Endothelial cell of umbilical vein (primary cell): ENCODE measurements around the gene PLA2G5. TPM values are rescaled to one million over a fixed set of nuclear protein-coding genes. Genes with fewer than 3 reads are reported as not detected.

ENCODE experiments used
- BruUV-seq: library from RNA; stranded (reverse); fragments of 400-500 nt; replicated peaks from 2 replicates; lab custom pipeline; 2021; lab: Mats Ljungman, UMichigan
- CTCF ChIA-PET: fragments of 300-600, 350-600 bp; sonication (Branson Sonifier 250); formaldehyde crosslinking; loops from one replicate; lab custom pipeline; 2021; ENCODE audit warnings: antibody characterized with exemption, inconsistent platforms; lab: Charles Lee
- POLR2A ChIA-PET: fragments of 300-600, 350-600 bp; sonication (Branson Sonifier 250); formaldehyde crosslinking; loops from one replicate; lab custom pipeline; 2021; ENCODE audit warnings: antibody characterized with exemption, inconsistent platforms; lab: Charles Lee
- DNase-seq: peaks from one replicate; pipeline ENCODE4 v3.0.0-alpha.2; 2011; ENCODE audit warnings: low read depth, low spot score
- FAIRE-seq: peaks from 2 replicates; lab custom pipeline; 2011; peaks lifted over from hg19 to GRCh38; lab: Jason Lieb, UNC
- H2AFZ ChIP-seq: 2 replicates; pipeline ENCODE4 v1.6.0; 2012; ENCODE audit warnings: low read depth, low read length, control low read depth, inconsistent platforms
- H3K27ac ChIP-seq: 2 replicates; pipeline ENCODE4 v1.5.1; 2011; ENCODE audit warnings: low read depth, mild to moderate bottlenecking, control low read depth, low read length, moderate library complexity; ENCODE audit not compliant: insufficient read depth
- H3K27me3 ChIP-seq, 2 experiments: 2 replicates each; pipeline versions ENCODE4 v1.6.0 to v1.6.1; 2011; ENCODE audit warnings: low read length in 2 of 2, mixed read lengths in 1 of 2; ENCODE audit not compliant: control insufficient read depth in 2 of 2, insufficient read depth in 2 of 2
- H3K36me3 ChIP-seq, 2 experiments: 2 replicates in 1 of 2; 3 replicates in 1 of 2; pipeline ENCODE4 v1.5.1; 2011; ENCODE audit warnings: low read length in 2 of 2, mild to moderate bottlenecking in 1 of 2, moderate library complexity in 1 of 2; ENCODE audit not compliant: control insufficient read depth in 2 of 2, insufficient read depth in 2 of 2; ENCODE audit errors: extremely low read depth in 1 of 2
- H3K4me1 ChIP-seq: 3 replicates; pipeline ENCODE4 v1.5.1; 2011; ENCODE audit warnings: mild to moderate bottlenecking, low read length; ENCODE audit not compliant: control insufficient read depth, insufficient read depth; ENCODE audit errors: extremely low read depth
- H3K4me2 ChIP-seq: 2 replicates; pipeline ENCODE4 v1.6.1; 2011; ENCODE audit warnings: low read length, control low read depth, mixed read lengths; ENCODE audit not compliant: insufficient read depth
- H3K4me3 ChIP-seq, 3 experiments: fragments of 200-600 bp in 1 of 3; sonication (generic), shearing (Covaris generic) in 1 of 3; replicated peaks in 1 of 3; 2 replicates each; pipeline ENCODE4 v1.5.1; 2011 to 2016; ENCODE audit warnings: control low read depth in 3 of 3, low read length in 3 of 3, mild to moderate bottlenecking in 2 of 3, inconsistent platforms in 1 of 3, low read depth in 1 of 3, moderate library complexity in 1 of 3; ENCODE audit not compliant: insufficient read depth in 1 of 3
- H3K79me2 ChIP-seq: 2 replicates; pipeline ENCODE4 v1.6.0; 2012; ENCODE audit warnings: low read length, inconsistent platforms; ENCODE audit not compliant: control insufficient read depth, insufficient read depth
- H3K9ac ChIP-seq: replicated peaks from 2 replicates; pipeline ENCODE3; 2011; ENCODE audit warnings: low read length, control low read depth; ENCODE audit not compliant: insufficient read depth; ENCODE audit errors: extremely low read depth
- H3K9me1 ChIP-seq: replicated peaks from 3 replicates; pipeline ENCODE4 v1.6.0; 2011; ENCODE audit warnings: mild to moderate bottlenecking, low read length; ENCODE audit not compliant: control insufficient read depth, insufficient read depth; ENCODE audit errors: extremely low read depth
- H3K9me3 ChIP-seq: replicated peaks from 2 replicates; pipeline ENCODE4 v1.5.1; 2012; ENCODE audit warnings: low read length, inconsistent platforms; ENCODE audit not compliant: control insufficient read depth, insufficient read depth
- H4K20me1 ChIP-seq: replicated peaks from 2 replicates; pipeline ENCODE3; 2011; ENCODE audit warnings: mild to moderate bottlenecking, low read length; ENCODE audit not compliant: control insufficient read depth, insufficient read depth; ENCODE audit errors: extremely low read depth
- EZH2 ChIP-seq: IDR thresholded peaks from 2 replicates; pipeline ENCODE4 v1.6.1; 2012; ENCODE audit warnings: borderline replicate concordance, low read depth, mild to moderate bottlenecking, moderate library complexity, low read length, inconsistent platforms; ENCODE audit not compliant: severe bottlenecking
- FOS ChIP-seq: IDR thresholded peaks from 2 replicates; pipeline ENCODE4 v1.6.1; 2011; ENCODE audit warnings: mild to moderate bottlenecking, low read length, moderate library complexity, borderline replicate concordance; ENCODE audit not compliant: insufficient read depth
- GATA2 ChIP-seq: IDR thresholded peaks from 2 replicates; pipeline ENCODE4 v1.7.0; 2011; ENCODE audit warnings: low read depth, mild to moderate bottlenecking, moderate library complexity, mixed read lengths, low read length; ENCODE audit not compliant: insufficient read length, insufficient read depth
- JUN ChIP-seq: IDR thresholded peaks from 2 replicates; pipeline ENCODE4 v1.6.1; 2011; ENCODE audit warnings: borderline replicate concordance, low read depth; ENCODE audit not compliant: insufficient read length, insufficient read depth
- MYC ChIP-seq: IDR thresholded peaks from one replicate; pipeline ENCODE4 v1.6.1; 2011; ENCODE audit warnings: mild to moderate bottlenecking, low read depth, low read length
- POLR2A ChIP-seq: IDR thresholded peaks from 2 replicates; pipeline ENCODE4 v1.6.1; 2012; ENCODE audit warnings: low read depth, mild to moderate bottlenecking, control low read depth, low read length
- POLR2AphosphoS5 ChIP-seq: IDR thresholded peaks from 2 replicates; pipeline ENCODE4 v1.6.1; 2012; ENCODE audit warnings: low read depth, mild to moderate bottlenecking, control low read depth, low read length, moderate library complexity; ENCODE audit not compliant: insufficient read depth
- dilution Hi-C: fragments of 300-500 bp; cut with MboI; formaldehyde crosslinking; loops from one replicate; pipeline ENCODE4 v1.15.0; 2019; ENCODE audit warnings: low sequenced_read_pairs; ENCODE audit not compliant: extremely low pct_ligation_motif_present
- intact Hi-C: fragments of 100-400 bp; cut with micrococcal nuclease; formaldehyde crosslinking; loops from one replicate; pipeline ENCODE4 v1.10.0; 2022
- polyA plus RNA-seq, 4 experiments: library from polyadenylated mRNA; depleted of rRNA in 3 of 4; stranded (reverse) in 3 of 4; unstranded in 1 of 4; fragments of >200 nt; gene quantifications; 2 replicates each; pipeline versions ENCODE4 v1.2.1 to v1.2.3, GENCODE V29; 2011 to 2012; ENCODE audit warnings: missing spikeins in 1 of 4
- total RNA-seq: library from RNA; stranded (reverse); gene quantifications from 2 replicates; pipeline ENCODE4 v1.2.3, GENCODE V29; 2021
- TF ChIP-seq, protein P1 (sequence below), 2 donors: IDR thresholded peaks; 1 replicate in 1 of 2; 2 replicates in 1 of 2; pipeline ENCODE4 v1.5.1; 2011; ENCODE audit warnings: low read length in 2 of 2, mild to moderate bottlenecking in 2 of 2, moderate library complexity in 2 of 2, control low read depth in 1 of 2, inconsistent platforms in 1 of 2, low read depth in 1 of 2; ENCODE audit not compliant: insufficient read depth in 1 of 2; ENCODE audit errors: extremely low read depth in 1 of 2
- TF ChIP-seq, protein P2 (sequence below): IDR thresholded peaks from 2 replicates; pipeline ENCODE4 v1.6.1; 2011; ENCODE audit not compliant: insufficient read depth, insufficient read length

The PLA2G5 gene
- total and polyA plus RNA-seq, 2 donors (not counting 3 experiments of a cell fraction or from before 2014, with no cell fraction given) = 0.06 TPM; not detected in 1

DNA sequence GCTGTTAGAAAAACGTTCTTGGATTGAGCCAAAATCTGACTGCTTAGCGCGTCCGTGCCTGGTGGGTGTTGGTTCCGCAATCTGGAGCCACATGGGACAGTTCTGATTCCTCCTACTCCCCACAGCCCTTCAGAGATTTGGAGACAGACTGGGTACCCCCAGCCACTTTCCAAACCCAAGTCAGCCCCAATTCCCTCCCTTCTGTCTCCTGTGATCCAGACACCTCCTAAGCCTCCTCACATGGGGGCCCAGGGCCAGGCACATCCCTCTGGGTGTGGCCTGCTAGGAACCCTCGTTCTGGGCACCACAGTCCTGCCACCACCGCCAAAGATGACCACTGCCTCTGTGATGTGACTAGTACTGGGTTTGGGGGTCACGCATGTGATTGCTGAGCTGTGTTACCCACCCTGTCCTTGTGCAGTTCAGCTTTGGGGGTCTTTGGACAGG, 4.8 kb downstream of the PLA2G5 start:
- H3K9me1 ChIP-seq = no peaks in the 10 kb centered on the region
- no peak overlapping the region for H3K9ac ChIP-seq
- no peak overlapping the region for H3K4me2 ChIP-seq
- H3K36me3 ChIP-seq = no peaks in the 10 kb centered on the region
- no peak for TF ChIP-seq FOS
- TF ChIP-seq, protein P1, sequence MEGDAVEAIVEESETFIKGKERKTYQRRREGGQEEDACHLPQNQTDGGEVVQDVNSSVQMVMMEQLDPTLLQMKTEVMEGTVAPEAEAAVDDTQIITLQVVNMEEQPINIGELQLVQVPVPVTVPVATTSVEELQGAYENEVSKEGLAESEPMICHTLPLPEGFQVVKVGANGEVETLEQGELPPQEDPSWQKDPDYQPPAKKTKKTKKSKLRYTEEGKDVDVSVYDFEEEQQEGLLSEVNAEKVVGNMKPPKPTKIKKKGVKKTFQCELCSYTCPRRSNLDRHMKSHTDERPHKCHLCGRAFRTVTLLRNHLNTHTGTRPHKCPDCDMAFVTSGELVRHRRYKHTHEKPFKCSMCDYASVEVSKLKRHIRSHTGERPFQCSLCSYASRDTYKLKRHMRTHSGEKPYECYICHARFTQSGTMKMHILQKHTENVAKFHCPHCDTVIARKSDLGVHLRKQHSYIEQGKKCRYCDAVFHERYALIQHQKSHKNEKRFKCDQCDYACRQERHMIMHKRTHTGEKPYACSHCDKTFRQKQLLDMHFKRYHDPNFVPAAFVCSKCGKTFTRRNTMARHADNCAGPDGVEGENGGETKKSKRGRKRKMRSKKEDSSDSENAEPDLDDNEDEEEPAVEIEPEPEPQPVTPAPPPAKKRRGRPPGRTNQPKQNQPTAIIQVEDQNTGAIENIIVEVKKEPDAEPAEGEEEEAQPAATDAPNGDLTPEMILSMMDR (IDR thresholded peaks at IDR 0.05; ENCODE audit: extremely low read depth in 1 of 2, insufficient read depth in 1 of 2, low read depth in 1 of 2, low read length in 2 of 2) = no peak
- TF ChIP-seq GATA2 = no peak
- TF ChIP-seq POLR2A = no peak
- no peak for TF ChIP-seq JUN
- no peak for TF ChIP-seq POLR2AphosphoS5
- no peak for TF ChIP-seq EZH2
- TF ChIP-seq, protein P2, sequence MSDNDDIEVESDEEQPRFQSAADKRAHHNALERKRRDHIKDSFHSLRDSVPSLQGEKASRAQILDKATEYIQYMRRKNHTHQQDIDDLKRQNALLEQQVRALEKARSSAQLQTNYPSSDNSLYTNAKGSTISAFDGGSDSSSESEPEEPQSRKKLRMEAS = no peak
- no peak for TF ChIP-seq MYC
- dilution Hi-C loops (no loop called here), intact Hi-C loops (no loop called here)
- no peaks in the 10 kb centered on the region for H3K4me1 ChIP-seq
- no peaks in the 10 kb centered on the region for H3K9me3 ChIP-seq
- no peaks in the 10 kb centered on the region for H3K27me3 ChIP-seq
- no peaks in the 10 kb centered on the region for H3K79me2 ChIP-seq
- DNase-seq = no peak
- no peak overlapping the region for H3K4me3 ChIP-seq
- ChIA-PET POLR2A (no interaction called here), CTCF (no interaction called here)
- H4K20me1 ChIP-seq = no peaks in the 10 kb centered on the region
- no peak overlapping the region for H3K27ac ChIP-seq
- FAIRE-seq = no peak
- H2AFZ ChIP-seq = no peak overlapping the region
- BruUV-seq = no TSS peak
